HepG2 (cell line): ENCODE measurements around the gene COG8. TPM values are rescaled to one million over a fixed set of nuclear protein-coding genes. Genes with fewer than 3 reads are reported as not detected.

Source experiments
- AGO1 ChIP-seq: fragments of 200-400 bp; formaldehyde crosslinking; IDR thresholded peaks from 2 replicates; pipeline ENCODE4 v1.6.1; 2017; ENCODE audit warnings: mild to moderate bottlenecking, low read depth, low read length, moderate library complexity; ENCODE audit not compliant: poor library complexity, severe bottlenecking
- CENPBD1 ChIP-seq: sonication (generic); formaldehyde crosslinking; IDR thresholded peaks from 2 replicates; pipeline ENCODE4 v1.8.0; 2022; ENCODE audit warnings: missing genetic modification reagents, low read depth, mild to moderate bottlenecking, borderline replicate concordance
- FOXP1 ChIP-seq, 2 experiments: fragments of 450-650 bp in 1 of 2; IDR thresholded peaks; 2 replicates each; pipeline ENCODE4 v1.6.1; 2017 to 2018; ENCODE audit warnings: antibody characterized with exemption in 1 of 2
- HHEX ChIP-seq: IDR thresholded peaks from 2 replicates; pipeline ENCODE4 v1.6.1; 2016; ENCODE audit warnings: control low read depth
- HNF4G ChIP-seq, 2 experiments: sonication (generic) in 1 of 2; formaldehyde crosslinking in 1 of 2; IDR thresholded peaks; 2 replicates each; pipeline versions ENCODE4 v1.4.0 to v1.6.1; 2011 to 2020; ENCODE audit warnings: borderline replicate concordance in 2 of 2, low read depth in 2 of 2, mild to moderate bottlenecking in 2 of 2, low read length in 1 of 2, missing genetic modification reagents in 1 of 2, moderate library complexity in 1 of 2
- IRX3 ChIP-seq: sonication (generic); formaldehyde crosslinking; IDR thresholded peaks from 2 replicates; pipeline ENCODE4 v1.8.1; 2023; ENCODE audit warnings: mild to moderate bottlenecking, low read depth, missing genetic modification reagents, borderline replicate concordance
- KDM4B ChIP-seq: sonication (generic); formaldehyde crosslinking; IDR thresholded peaks from 2 replicates; pipeline ENCODE4 v1.4.0; 2020; ENCODE audit warnings: missing genetic modification reagents
- MAFF ChIP-seq: IDR thresholded peaks from 2 replicates; pipeline ENCODE4 v1.6.1; 2011; ENCODE audit warnings: low read depth, low read length, improper control_type of control experiment
- MED13 ChIP-seq: sonication (generic); formaldehyde crosslinking; IDR thresholded peaks from 2 replicates; pipeline ENCODE4 v1.5.0; 2020; ENCODE audit warnings: missing genetic modification reagents
- NFIB ChIP-seq: sonication (generic); formaldehyde crosslinking; IDR thresholded peaks from 2 replicates; pipeline ENCODE4 v1.9.0; 2021; ENCODE audit warnings: missing genetic modification reagents, mild to moderate bottlenecking, borderline replicate concordance
- POLR2AphosphoS2 ChIP-seq: IDR thresholded peaks from 2 replicates; pipeline ENCODE4 v1.6.1; 2011; ENCODE audit warnings: low read depth, low read length, improper control_type of control experiment
- RARA ChIP-seq: IDR thresholded peaks from 2 replicates; pipeline ENCODE4 v1.6.1; 2016; ENCODE audit warnings: missing genetic modification reagents, missing compliant biosample characterization
- ZMYM4 ChIP-seq: sonication (generic); formaldehyde crosslinking; IDR thresholded peaks from 2 replicates; pipeline ENCODE4 v1.8.1; 2023; ENCODE audit warnings: mild to moderate bottlenecking, missing genetic modification reagents
- ZNF282 ChIP-seq: fragments of 450-650 bp; IDR thresholded peaks from 2 replicates; pipeline ENCODE4 v1.6.1; 2018; ENCODE audit not compliant: partially characterized antibody
- ZNF337 ChIP-seq: sonication (generic); formaldehyde crosslinking; IDR thresholded peaks from 2 replicates; pipeline ENCODE4 v1.5.1; 2020; ENCODE audit warnings: missing genetic modification reagents, low read depth, mild to moderate bottlenecking, borderline replicate concordance
- ZNF570 ChIP-seq: sonication (generic); formaldehyde crosslinking; IDR thresholded peaks from 2 replicates; pipeline ENCODE4 v1.4.0; 2020; ENCODE audit warnings: mild to moderate bottlenecking, missing genetic modification reagents, borderline replicate concordance
- ZNF83 ChIP-seq: sonication (generic); formaldehyde crosslinking; IDR thresholded peaks from 2 replicates; pipeline ENCODE4 v1.4.0; 2020; ENCODE audit warnings: missing genetic modification reagents, mild to moderate bottlenecking, borderline replicate concordance
- polyA plus RNA-seq, 8 experiments: library from polyadenylated mRNA; depleted of rRNA in 3 of 8; stranded (reverse) in 7 of 8; unstranded in 1 of 8; fragments of >200 nt; fragmentation: Illumina TruSeq in 4 of 8; extraction: Trizol in 4 of 8; gene quantifications; 2 replicates each; pipeline versions ENCODE4 v1.2.1 to v1.2.3, GENCODE V29; 2011 to 2016; ENCODE audit warnings: low read depth in 4 of 8, missing spikeins in 1 of 8, mixed read lengths in 1 of 8; ENCODE audit not compliant: insufficient read depth in 1 of 8
- total RNA-seq, 5 experiments: library from RNA; depleted of rRNA; stranded (reverse); fragments of >200 nt; fragmentation: Illumina TruSeq; extraction: Trizol; gene quantifications; 2 replicates each; pipeline ENCODE4 v1.2.3, GENCODE V29; 2016; ENCODE audit warnings: low read depth in 1 of 5
- TF ChIP-seq, protein P1 (sequence below): IDR thresholded peaks from 2 replicates; pipeline ENCODE4 v1.6.1; 2016; ENCODE audit warnings: low read depth, borderline replicate concordance
- TF ChIP-seq, protein P2 (sequence below): sonication (generic); formaldehyde crosslinking; IDR thresholded peaks from 2 replicates; pipeline ENCODE4 v1.4.0; 2020; ENCODE audit warnings: missing genetic modification reagents
- TF ChIP-seq, protein P3 (sequence below): sonication (generic); formaldehyde crosslinking; IDR thresholded peaks from 2 replicates; pipeline ENCODE4 v1.5.1; 2020; ENCODE audit warnings: mild to moderate bottlenecking, missing genetic modification reagents, borderline replicate concordance
- TF ChIP-seq, protein P4 (sequence below): sonication (generic); formaldehyde crosslinking; IDR thresholded peaks from 2 replicates; pipeline ENCODE4 v1.4.0; 2020; ENCODE audit warnings: missing genetic modification reagents, borderline replicate concordance
- TF ChIP-seq, protein P5 (sequence below): sonication (generic); formaldehyde crosslinking; IDR thresholded peaks from 2 replicates; pipeline ENCODE4 v1.8.1; 2023; ENCODE audit warnings: mild to moderate bottlenecking, inconsistent platforms, moderate library complexity, missing genetic modification reagents, borderline replicate concordance
- TF ChIP-seq, protein P6 (sequence below): sonication (generic); formaldehyde crosslinking; IDR thresholded peaks from 2 replicates; pipeline ENCODE4 v1.8.0; 2022; ENCODE audit warnings: mild to moderate bottlenecking, missing genetic modification reagents, moderate library complexity

COG8 gene
- total and polyA plus RNA-seq, 2 of the 13 experiments (the other 11 are each of a cell fraction or from before 2014, with no cell fraction given): 45.5 to 52.1 TPM

DNA sequence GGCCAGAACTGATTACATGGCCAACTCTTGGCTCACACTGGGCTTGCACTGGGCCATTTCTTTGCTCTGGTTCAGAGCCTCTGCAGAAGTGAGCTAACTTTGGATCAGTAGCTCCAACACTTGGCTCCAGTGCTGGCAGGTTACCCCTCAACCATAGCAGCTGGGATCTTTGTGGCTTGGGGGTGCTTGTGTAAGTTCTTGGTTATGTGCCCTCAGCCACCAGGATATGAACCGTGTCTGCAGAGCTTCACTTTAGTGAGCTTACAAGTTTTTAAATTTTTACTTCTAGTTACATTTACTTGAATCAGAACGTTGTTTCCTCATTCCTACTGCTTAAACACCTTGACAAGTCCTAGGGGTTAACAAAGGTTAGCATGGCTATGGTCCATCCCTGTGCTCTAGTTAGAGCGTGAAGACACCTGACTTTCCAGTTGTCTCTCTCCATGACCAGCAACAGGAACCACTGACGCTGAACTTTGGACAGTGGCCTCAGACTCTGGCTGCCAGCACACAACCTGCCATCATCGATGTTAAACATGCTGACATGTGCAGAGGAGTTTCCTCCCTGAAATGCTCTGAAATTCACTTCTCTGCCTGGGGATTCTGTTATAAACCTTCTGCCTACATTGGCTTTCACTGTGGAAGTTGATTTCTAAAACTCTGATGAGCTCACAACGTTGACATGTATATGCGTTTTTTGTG is 13.0 kb downstream of the COG8 start (continued):
- TF ChIP-seq, protein P1, sequence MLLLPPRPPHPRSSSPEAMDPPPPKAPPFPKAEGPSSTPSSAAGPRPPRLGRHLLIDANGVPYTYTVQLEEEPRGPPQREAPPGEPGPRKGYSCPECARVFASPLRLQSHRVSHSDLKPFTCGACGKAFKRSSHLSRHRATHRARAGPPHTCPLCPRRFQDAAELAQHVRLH: peak; percentile 66; the same call in 1 of the 2 replicates
- TF ChIP-seq, protein P2, sequence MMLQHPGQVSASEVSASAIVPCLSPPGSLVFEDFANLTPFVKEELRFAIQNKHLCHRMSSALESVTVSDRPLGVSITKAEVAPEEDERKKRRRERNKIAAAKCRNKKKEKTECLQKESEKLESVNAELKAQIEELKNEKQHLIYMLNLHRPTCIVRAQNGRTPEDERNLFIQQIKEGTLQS (CRISPR knock-in tag): no peak
- TF ChIP-seq ZNF282 (no peak), POLR2AphosphoS2 (no peak), HHEX (CRISPR knock-in tag) (no peak), HNF4G (IDR thresholded peaks at IDR 0.05; ENCODE audit: borderline replicate concordance, low read depth, low read length) (peak; percentile 92), HNF4G (CRISPR knock-in tag; IDR thresholded peaks at IDR 0.05; ENCODE audit: borderline replicate concordance, low read depth) (peak; percentile 92; the same call in 1 of the 2 replicates), ZNF570 (CRISPR knock-in tag) (no peak), ZNF337 (CRISPR knock-in tag) (no peak), ZNF83 (CRISPR knock-in tag) (no peak), KDM4B (CRISPR knock-in tag) (no peak), AGO1 (no peak), IRX3 (no peak), RARA (CRISPR knock-in tag) (peak; percentile 73), MAFF (peak; percentile 88), FOXP1 (IDR thresholded peaks at IDR 0.05) (no peak), FOXP1 (CRISPR knock-in tag; IDR thresholded peaks at IDR 0.05) (peak; percentile 61), ZMYM4 (CRISPR knock-in tag) (0 out of 2 replicates have a peak, but pooled peaks have one; percentile 56), NFIB (CRISPR knock-in tag) (no peak), CENPBD1 (CRISPR knock-in tag) (no peak), MED13 (CRISPR knock-in tag) (no peak)
- TF ChIP-seq, protein P3, sequence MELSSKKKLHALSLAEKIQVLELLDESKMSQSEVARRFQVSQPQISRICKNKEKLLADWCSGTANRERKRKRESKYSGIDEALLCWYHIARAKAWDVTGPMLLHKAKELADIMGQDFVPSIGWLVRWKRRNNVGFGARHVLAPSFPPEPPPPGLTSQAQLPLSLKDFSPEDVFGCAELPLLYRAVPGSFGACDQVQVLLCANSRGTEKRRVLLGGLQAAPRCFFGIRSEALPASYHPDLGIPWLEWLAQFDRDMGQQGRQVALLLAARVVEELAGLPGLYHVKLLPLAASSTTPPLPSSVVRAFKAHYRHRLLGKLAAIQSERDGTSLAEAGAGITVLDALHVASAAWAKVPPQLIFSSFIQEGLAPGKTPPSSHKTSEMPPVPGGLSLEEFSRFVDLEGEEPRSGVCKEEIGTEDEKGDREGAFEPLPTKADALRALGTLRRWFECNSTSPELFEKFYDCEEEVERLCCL (CRISPR knock-in tag): no peak
- TF ChIP-seq, protein P4, sequence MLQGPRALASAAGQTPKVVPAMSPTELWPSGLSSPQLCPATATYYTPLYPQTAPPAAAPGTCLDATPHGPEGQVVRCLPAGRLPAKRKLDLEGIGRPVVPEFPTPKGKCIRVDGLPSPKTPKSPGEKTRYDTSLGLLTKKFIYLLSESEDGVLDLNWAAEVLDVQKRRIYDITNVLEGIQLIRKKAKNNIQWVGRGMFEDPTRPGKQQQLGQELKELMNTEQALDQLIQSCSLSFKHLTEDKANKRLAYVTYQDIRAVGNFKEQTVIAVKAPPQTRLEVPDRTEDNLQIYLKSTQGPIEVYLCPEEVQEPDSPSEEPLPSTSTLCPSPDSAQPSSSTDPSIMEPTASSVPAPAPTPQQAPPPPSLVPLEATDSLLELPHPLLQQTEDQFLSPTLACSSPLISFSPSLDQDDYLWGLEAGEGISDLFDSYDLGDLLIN (CRISPR knock-in tag): 0 out of 2 replicates have a peak, but pooled peaks have one; percentile 54
- TF ChIP-seq, protein P5, sequence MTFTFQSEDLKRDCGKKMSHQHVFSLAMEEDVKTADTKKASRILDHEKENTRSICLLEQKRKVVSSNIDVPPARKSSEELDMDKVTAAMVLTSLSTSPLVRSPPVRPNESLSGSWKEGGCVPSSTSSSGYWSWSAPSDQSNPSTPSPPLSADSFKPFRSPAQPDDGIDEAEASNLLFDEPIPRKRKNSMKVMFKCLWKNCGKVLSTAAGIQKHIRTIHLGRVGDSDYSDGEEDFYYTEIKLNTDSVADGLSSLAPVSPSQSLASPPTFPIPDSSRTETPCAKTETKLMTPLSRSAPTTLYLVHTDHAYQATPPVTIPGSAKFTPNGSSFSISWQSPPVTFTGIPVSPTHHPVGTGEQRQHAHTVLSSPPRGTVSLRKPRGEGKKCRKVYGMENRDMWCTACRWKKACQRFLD: no peak
- TF ChIP-seq, protein P6, sequence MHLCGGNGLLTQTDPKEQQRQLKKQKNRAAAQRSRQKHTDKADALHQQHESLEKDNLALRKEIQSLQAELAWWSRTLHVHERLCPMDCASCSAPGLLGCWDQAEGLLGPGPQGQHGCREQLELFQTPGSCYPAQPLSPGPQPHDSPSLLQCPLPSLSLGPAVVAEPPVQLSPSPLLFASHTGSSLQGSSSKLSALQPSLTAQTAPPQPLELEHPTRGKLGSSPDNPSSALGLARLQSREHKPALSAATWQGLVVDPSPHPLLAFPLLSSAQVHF (CRISPR knock-in tag): no peak
